Adrenal gland (tissue), 12 donors: ENCODE data around the gene LRRC59. TPM values are rescaled to one million over a fixed set of nuclear protein-coding genes. Genes with fewer than 3 reads are reported as not detected.

Source experiments
- DNase-seq, 7 donors: peaks; one replicate each; pipeline ENCODE4 v3.0.0-alpha.2; 2019 to 2020
- H3K27ac ChIP-seq, 5 donors: fragments of 200-600 bp; sonication (generic) in 4 of 5; 1 replicate in 3 of 5; 2 replicates in 2 of 5; pipeline versions ENCODE4 v1.5.1 to v1.8.0; 2016 to 2020; ENCODE audit warnings: mild to moderate bottlenecking in 1 of 5
- H3K27me3 ChIP-seq: fragments of 200-600 bp; 2 replicates; pipeline ENCODE4 v1.8.0; 2021
- H3K36me3 ChIP-seq, 2 donors: fragments of 200-600 bp; replicated peaks in 1 of 2; 1 replicate in 1 of 2; 2 replicates in 1 of 2; pipeline versions ENCODE4 v1.5.1 to v1.8.0; 2018 to 2022
- H3K4me1 ChIP-seq, 2 donors: fragments of 200-600 bp; replicated peaks in 1 of 2; 1 replicate in 1 of 2; 2 replicates in 1 of 2; pipeline versions ENCODE4 v1.5.1 to v1.8.0; 2018 to 2021
- H3K4me3 ChIP-seq, 4 donors: fragments of 200-600 bp; sonication (generic) in 3 of 4; one replicate each; pipeline ENCODE4 v1.5.1; 2016 to 2018
- H3K9me3 ChIP-seq, 3 donors: fragments of 200-600 bp; sonication (generic) in 1 of 3; replicated peaks in 1 of 3; 1 replicate in 2 of 3; 2 replicates in 1 of 3; pipeline versions ENCODE4 v1.5.1 to v1.8.0; 2016 to 2021
- CTCF ChIP-seq, 6 experiments: fragments of 450-650 bp in 4 of 6; fragments of 200-600 bp in 2 of 6; sonication (generic) in 1 of 6; IDR thresholded peaks; 1 replicate in 5 of 6; 2 replicates in 1 of 6; pipeline versions ENCODE4 v1.5.1 to v1.8.0; 2016 to 2021; ENCODE audit warnings: antibody characterized with exemption in 6 of 6, mild to moderate bottlenecking in 2 of 6, moderate library complexity in 1 of 6
- POLR2A ChIP-seq, 2 donors: fragments of 450-650 bp; IDR thresholded peaks; one replicate each; pipeline ENCODE4 v1.6.1; 2017; ENCODE audit warnings: antibody characterized with exemption in 2 of 2, mild to moderate bottlenecking in 2 of 2, moderate library complexity in 1 of 2
- WGBS, 4 donors: extraction: QIAGEN DNeasy Blood & Tissue Kit in 2 of 4; methylation state at CpG; one replicate each; pipeline versions ENCODE4 v1.1.5 to v1.1.7; 2013 to 2017; 5-methylcytosine and 5-hydroxymethylcytosine counted together
- intact Hi-C, 2 donors: fragments of 100-400 bp; cut with DNase I; formaldehyde crosslinking; loops; one replicate each; pipeline versions ENCODE4 v1.14.1 to v1.15.0; 2022 to 2023
- polyA plus RNA-seq, 3 donors: library from polyadenylated mRNA; stranded (reverse); fragments of 200-250 nt in 2 of 3; fragments of 350-450 nt in 1 of 3; fragmentation: Illumina TruSeq in 1 of 3; extraction: RNeasy Lipid Tissue Mini Kit (QIAGEN cat#74804) in 1 of 3; gene quantifications; one replicate each; pipeline ENCODE4 v1.2.3, GENCODE V29; 2013 to 2014
- total RNA-seq, 9 donors: library from RNA; depleted of rRNA in 4 of 9; stranded (reverse); fragments of >200 nt in 4 of 9; fragments of 120-200 nt in 1 of 9; fragmentation: NEBNext Ultra II Directional in 1 of 9; extraction: Animal tissue kit (Norgen Biotek cat#: 25700) in 1 of 9; gene quantifications; one replicate each; pipeline versions ENCODE4 v1.1.0 to v1.2.4, GENCODE V29; 2013 to 2023
- donor health status: healthy with polysubstance abuse.
- donor health status: Bipolar disorder and iron deficiency.
- donor health status: DM: yes; HTN: yes; CAD: no.
- donor health status: DM: no; HTN: no; CAD: no.
- donor health status: DM: no; HTN: no; CAD: no.
- donor health status: DM: yes; HTN: yes; CAD: no.

The LRRC59 gene
- total and polyA plus RNA-seq, 12 donors: 38.0 to 337 (median 107) TPM

GRCh38 chr17:50363217-50364060 lies 33.9 kb downstream of the LRRC59 start:
- peak in 6 of 7 donors; percentile 21 to 75 (median 57) for DNase-seq
- intact Hi-C loops: loop anchor here in 1 of 2 donors (5.0 kb wide), 1 partner anchor 34 kb away; the partner anchor contains the start of gene LRRC59
- H3K27me3 ChIP-seq: no peaks in the 10 kb centered on the region
- no peak overlapping the region for H3K4me3 ChIP-seq
- WGBS, 4 donors: 50 to 52% (median 51%) methylated on average over 7 to 8 of the region's 8 CpGs
- H3K9me3 ChIP-seq: no peaks in the 10 kb centered on the region
- H3K36me3 ChIP-seq: peaks cover 0 to 40% of the 10 kb centered on the region in 2 donors
- TF ChIP-seq CTCF (IDR thresholded peaks at IDR 0.05) (no peak), POLR2A (IDR thresholded peaks at IDR 0.05) (no peak)
- no peak overlapping the region for H3K27ac ChIP-seq
- peaks cover 7 to 16% of the 10 kb centered on the region in 2 donors for H3K4me1 ChIP-seq

- Histone ChIP-seq H3K27me3 (no peaks in the 10 kb centered on the region), H3K4me3 (no peak overlapping the region), H3K36me3 (peaks cover 0 to 40% of the 10 kb centered on the region in 2 donors), H3K9me3 (no peaks in the 10 kb centered on the region), H3K27ac (no peak overlapping the region), H3K4me1 (peaks cover 7 to 16% of the 10 kb centered on the region in 2 donors)
- TF ChIP-seq CTCF (IDR thresholded peaks at IDR 0.05) (no peak), POLR2A (IDR thresholded peaks at IDR 0.05) (no peak)
- WGBS, 4 donors: 48 to 53% (median 50%) methylated on average over 7 of the region's 7 CpGs
- intact Hi-C loops: loop anchor here in 1 of 2 donors (5.0 kb wide), 1 partner anchor 35 kb away; the partner anchor contains the start of gene LRRC59
- DNase-seq: peak in 4 of 7 donors; percentile 13 to 46 (median 18)
Measured at GRCh38 chr17:50362661-50363060, 34.7 kb downstream of the LRRC59 start.

- peak; percentile 56 to 85 (median 76) for DNase-seq
- Histone ChIP-seq H3K36me3 (peaks cover 0 to 40% of the 10 kb centered on the region in 2 donors), H3K9me3 (no peaks in the 10 kb centered on the region), H3K27ac (no peak overlapping the region), H3K4me1 (peaks cover 7 to 16% of the 10 kb centered on the region in 2 donors), H3K27me3 (no peaks in the 10 kb centered on the region), H3K4me3 (no peak overlapping the region)
- intact Hi-C loops: loop anchor here in 1 of 2 donors (5.0 kb wide), 1 partner anchor 35 kb away; the partner anchor contains the start of gene LRRC59
- 25 to 31% (median 28%) methylated on average over 9 to 11 of the region's 11 CpGs for WGBS, 4 donors
- TF ChIP-seq CTCF (IDR thresholded peaks at IDR 0.05) (peak; percentile 66 to 77 (median 74)), POLR2A (IDR thresholded peaks at IDR 0.05) (no peak)
Measured at GRCh38 chr17:50361561-50362480, 35.5 kb downstream of the LRRC59 start.
